ENCODE data around the gene EIF2S3B.
"Not testable (repeated sequence)": the region's sequence is repeated elsewhere in the genome, so short reads cannot be mapped to it uniquely, and the experiment has no call there.

The EIF2S3B gene

DNA sequence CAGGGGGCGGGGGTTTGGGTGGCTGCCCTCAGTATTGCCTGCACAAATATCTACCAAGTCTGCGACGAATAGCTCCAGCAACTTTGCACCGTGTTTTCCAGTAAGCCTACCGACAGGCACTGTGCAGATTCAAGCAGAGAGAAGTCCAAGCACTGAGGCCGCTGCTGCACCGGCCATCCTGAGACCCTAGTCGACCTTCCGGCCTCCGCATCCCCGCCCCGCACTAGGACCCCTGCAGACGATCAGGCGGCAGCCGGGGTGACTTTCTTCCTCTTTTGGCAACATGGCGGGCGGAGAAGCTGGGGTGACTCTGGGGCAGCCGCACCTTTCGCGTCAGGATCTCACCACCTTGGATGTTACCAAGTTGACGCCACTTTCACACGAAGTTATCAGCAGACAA lies at the start of gene EIF2S3B:
Gene EIF2S3B (plus strand): TSS at position 271 of the 400 bp plus-strand sequence. CDS start 13 bp downstream, at position 284.
- H3K9me3 ChIP-seq (ENCODE audit: control insufficient read depth in 5 of 5, low read length in 5 of 5): peaks cover 0 to 5% (median 0%) of the 10 kb centered on the region in 5 donors
- H3K27me3 ChIP-seq (ENCODE audit: control insufficient read depth in 5 of 5, insufficient read depth in 4 of 5, low read length in 5 of 5): no peaks in the 10 kb centered on the region
- no peaks in the 10 kb centered on the region for H3K36me3 ChIP-seq (ENCODE audit: control insufficient read depth in 5 of 5, insufficient read depth in 5 of 5, low read length in 5 of 5)
- no peak within 1 kb of the TSS for H3K4me3 ChIP-seq (ENCODE audit: low read depth in 1 of 5, low read length in 5 of 5)
- no peak within 1 kb of the TSS for H3K27ac ChIP-seq (ENCODE audit: low read depth, low read length)
- H3K4me1 ChIP-seq (ENCODE audit: control insufficient read depth in 5 of 5, insufficient read depth in 5 of 5, low read length in 5 of 5): no peaks in the 10 kb centered on the region
- no peak within 1 kb of the TSS for H3K9ac ChIP-seq (ENCODE audit: low read length in 5 of 5)

DNA sequence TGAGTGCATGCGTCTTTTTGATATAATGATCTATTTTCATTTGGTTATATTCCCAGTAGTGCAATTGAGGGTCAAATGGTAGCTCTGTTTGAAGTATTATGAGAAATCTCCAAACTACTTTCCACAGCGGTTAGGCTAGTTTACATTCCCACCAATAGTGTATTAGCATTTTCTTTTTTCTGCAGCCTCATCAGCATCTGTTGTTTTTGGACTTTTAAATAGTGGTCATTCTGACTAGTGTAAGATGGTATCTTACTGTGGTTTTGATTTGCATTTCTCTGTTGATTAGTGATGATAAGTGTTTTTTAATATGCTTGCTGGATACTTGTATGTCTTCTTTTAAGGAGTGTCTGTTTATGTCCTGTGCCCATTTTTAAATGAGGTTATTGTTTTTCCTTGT lies 48.8 kb upstream of the EIF2S3B start:
- H3K4me1 ChIP-seq (ENCODE audit: control insufficient read depth in 5 of 5, insufficient read depth in 5 of 5, low read length in 5 of 5): no peaks in the 10 kb centered on the region
- H3K27me3 ChIP-seq (ENCODE audit: control insufficient read depth in 5 of 5, insufficient read depth in 4 of 5, low read length in 5 of 5): no peaks in the 10 kb centered on the region
- no peaks in the 10 kb centered on the region for H3K36me3 ChIP-seq (ENCODE audit: control insufficient read depth in 5 of 5, insufficient read depth in 5 of 5, low read length in 5 of 5)
- no peak overlapping the region for H3K27ac ChIP-seq (ENCODE audit: low read depth, low read length)
- H3K9me3 ChIP-seq (ENCODE audit: control insufficient read depth in 5 of 5, low read length in 5 of 5): peaks cover 5 to 27% (median 22%) of the 10 kb centered on the region in 5 donors
- H3K9ac ChIP-seq (ENCODE audit: low read length in 5 of 5): no peak overlapping the region
- no peak overlapping the region for H3K4me3 ChIP-seq (ENCODE audit: low read depth in 1 of 5, low read length in 5 of 5)

DNA sequence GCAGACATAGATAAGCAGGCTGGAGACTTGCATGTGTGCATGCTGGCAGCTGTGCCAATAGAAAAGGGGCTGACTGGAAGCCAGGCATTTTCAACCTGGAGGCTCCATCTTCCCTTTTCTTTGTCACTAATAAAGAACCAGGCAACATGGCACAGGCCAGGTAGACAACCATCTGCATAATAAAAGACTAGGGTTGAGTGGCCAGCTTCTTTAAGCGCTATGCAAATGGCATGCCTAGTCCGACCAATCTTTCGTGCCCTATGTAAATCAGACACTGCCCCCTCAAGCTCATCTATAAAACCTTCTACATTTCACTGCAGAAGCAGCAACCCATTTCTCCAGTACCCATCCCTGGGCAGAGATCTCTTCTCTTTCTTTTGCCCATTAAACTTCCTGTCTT lies 47.9 kb upstream of the EIF2S3B start:
- no peak overlapping the region for H3K27ac ChIP-seq (ENCODE audit: low read depth, low read length)
- H3K4me1 ChIP-seq (ENCODE audit: control insufficient read depth in 5 of 5, insufficient read depth in 5 of 5, low read length in 5 of 5): no peaks in the 10 kb centered on the region
- H3K36me3 ChIP-seq (ENCODE audit: control insufficient read depth in 5 of 5, insufficient read depth in 5 of 5, low read length in 5 of 5): no peaks in the 10 kb centered on the region
- H3K4me3 ChIP-seq (ENCODE audit: low read depth in 1 of 5, low read length in 5 of 5): no peak overlapping the region
- H3K27me3 ChIP-seq (ENCODE audit: control insufficient read depth in 5 of 5, insufficient read depth in 4 of 5, low read length in 5 of 5): no peaks in the 10 kb centered on the region
- peaks cover 5 to 27% (median 22%) of the 10 kb centered on the region in 5 donors for H3K9me3 ChIP-seq (ENCODE audit: control insufficient read depth in 5 of 5, low read length in 5 of 5)
- H3K9ac ChIP-seq (ENCODE audit: low read length in 5 of 5): no peak overlapping the region

DNA sequence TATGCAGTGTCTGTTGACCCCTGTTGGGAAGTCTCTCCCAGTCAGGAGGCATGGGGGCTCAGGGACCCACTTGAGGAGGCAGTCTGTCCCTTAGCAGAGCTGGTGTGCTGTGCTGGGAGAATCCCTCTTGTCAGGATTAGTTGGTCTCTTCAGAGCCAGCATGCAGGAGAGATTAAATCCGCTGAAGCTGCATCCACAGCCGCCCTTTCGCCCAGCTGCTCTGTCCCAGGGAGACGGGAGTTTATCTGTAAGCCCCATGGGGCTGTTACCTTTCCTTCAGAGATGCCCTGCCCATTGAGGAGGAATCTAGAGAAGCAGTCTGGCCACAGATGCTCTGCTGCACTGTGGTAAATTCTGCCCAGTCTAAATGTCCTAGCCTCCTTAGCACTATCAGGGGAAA lies 39.4 kb upstream of the EIF2S3B start:
- H3K36me3 ChIP-seq (ENCODE audit: control insufficient read depth in 5 of 5, insufficient read depth in 5 of 5, low read length in 5 of 5): no peaks in the 10 kb centered on the region
- H3K4me3 ChIP-seq (ENCODE audit: low read depth in 1 of 5, low read length in 5 of 5): no peak overlapping the region
- no peak overlapping the region for H3K27ac ChIP-seq (ENCODE audit: low read depth, low read length)
- no peaks in the 10 kb centered on the region for H3K9me3 ChIP-seq (ENCODE audit: control insufficient read depth in 5 of 5, low read length in 5 of 5)
- H3K27me3 ChIP-seq (ENCODE audit: control insufficient read depth in 5 of 5, insufficient read depth in 4 of 5, low read length in 5 of 5): peaks cover 0 to 4% (median 0%) of the 10 kb centered on the region in 5 donors
- H3K9ac ChIP-seq (ENCODE audit: low read length in 5 of 5): no peak overlapping the region
- H3K4me1 ChIP-seq (ENCODE audit: control insufficient read depth in 5 of 5, insufficient read depth in 5 of 5, low read length in 5 of 5): no peaks in the 10 kb centered on the region

DNA sequence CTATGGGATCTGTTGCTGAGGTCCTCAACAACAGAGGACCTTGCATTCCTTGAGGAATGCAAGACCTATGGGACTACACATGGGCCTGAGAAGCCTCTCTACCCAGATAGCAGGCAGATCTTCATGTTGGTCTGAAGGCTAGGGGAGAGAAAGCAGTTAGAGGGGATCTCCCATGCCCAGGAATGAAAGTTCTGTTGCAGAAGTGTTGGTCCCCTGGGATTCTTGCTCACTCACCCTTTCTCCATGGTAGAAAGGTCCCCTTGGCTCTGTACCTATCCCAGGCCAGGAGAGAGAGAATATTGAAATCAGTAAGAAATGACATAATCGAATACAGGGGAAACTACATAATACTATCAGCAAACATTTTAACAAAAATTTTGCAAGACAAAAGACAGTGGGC lies 36.0 kb upstream of the EIF2S3B start:
- Histone ChIP-seq H3K4me1 (ENCODE audit: control insufficient read depth in 5 of 5, insufficient read depth in 5 of 5, low read length in 5 of 5) (no peaks in the 10 kb centered on the region), H3K9ac (ENCODE audit: low read length in 5 of 5) (no peak overlapping the region), H3K36me3 (ENCODE audit: control insufficient read depth in 5 of 5, insufficient read depth in 5 of 5, low read length in 5 of 5) (no peaks in the 10 kb centered on the region), H3K27me3 (ENCODE audit: control insufficient read depth in 5 of 5, insufficient read depth in 4 of 5, low read length in 5 of 5) (peaks cover 0 to 4% (median 0%) of the 10 kb centered on the region in 5 donors), H3K9me3 (ENCODE audit: control insufficient read depth in 5 of 5, low read length in 5 of 5) (peaks cover 0 to 2% (median 0%) of the 10 kb centered on the region in 5 donors), H3K27ac (ENCODE audit: low read depth, low read length) (no peak overlapping the region), H3K4me3 (ENCODE audit: low read depth in 1 of 5, low read length in 5 of 5) (no peak overlapping the region)

DNA sequence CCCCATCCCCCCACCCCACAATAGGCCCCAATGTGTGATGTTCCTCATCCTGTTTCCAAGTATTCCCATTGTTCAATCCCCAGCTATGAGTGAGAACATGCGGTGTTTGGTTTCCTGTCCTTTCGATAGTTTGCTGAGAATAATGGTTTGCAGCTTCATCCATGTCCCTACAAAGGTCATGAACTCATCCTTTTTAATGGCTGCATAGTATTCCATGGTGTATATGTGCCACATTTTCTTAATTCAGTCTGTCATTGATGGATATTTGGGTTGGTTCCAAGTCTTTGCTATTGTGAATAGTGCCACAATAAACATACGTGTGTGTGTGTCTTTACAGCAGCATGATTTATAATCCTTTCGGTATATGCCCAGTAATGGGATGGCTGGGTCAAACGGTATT lies 32.9 kb upstream of the EIF2S3B start:
- not testable (repeated sequence) for H3K4me3 ChIP-seq (ENCODE audit: low read depth in 1 of 5, low read length in 5 of 5); H3K27ac ChIP-seq (ENCODE audit: low read depth, low read length); H3K4me1 ChIP-seq (ENCODE audit: control insufficient read depth in 5 of 5, insufficient read depth in 5 of 5, low read length in 5 of 5); H3K9me3 ChIP-seq (ENCODE audit: control insufficient read depth in 5 of 5, low read length in 5 of 5); H3K27me3 ChIP-seq (ENCODE audit: control insufficient read depth in 5 of 5, insufficient read depth in 4 of 5, low read length in 5 of 5); H3K9ac ChIP-seq (ENCODE audit: low read length in 5 of 5); H3K36me3 ChIP-seq (ENCODE audit: control insufficient read depth in 5 of 5, insufficient read depth in 5 of 5, low read length in 5 of 5)

DNA sequence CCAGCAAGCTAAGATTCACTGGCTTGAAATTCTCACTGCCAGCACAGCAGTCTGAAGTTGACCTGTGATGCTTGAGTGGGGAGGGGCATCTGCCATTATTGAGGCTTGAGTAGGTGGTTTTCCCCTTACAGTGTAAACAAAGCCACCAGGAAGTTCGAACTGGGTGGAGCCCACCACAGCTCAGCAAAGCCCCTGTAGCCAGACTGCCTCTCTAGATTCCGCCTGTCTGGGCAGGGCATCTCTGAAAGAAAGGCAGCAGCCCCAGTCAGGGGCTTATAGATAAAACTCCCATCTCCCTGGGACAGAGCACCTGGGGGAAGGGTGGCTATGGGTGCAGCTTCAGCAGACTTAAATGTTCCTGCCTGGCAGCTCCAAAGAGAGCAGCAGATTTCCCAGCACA lies 23.8 kb upstream of the EIF2S3B start:
- not testable (repeated sequence) for H3K27ac ChIP-seq (ENCODE audit: low read depth, low read length); H3K9me3 ChIP-seq (ENCODE audit: control insufficient read depth in 5 of 5, low read length in 5 of 5); H3K4me3 ChIP-seq (ENCODE audit: low read depth in 1 of 5, low read length in 5 of 5); H3K9ac ChIP-seq (ENCODE audit: low read length in 5 of 5); H3K27me3 ChIP-seq (ENCODE audit: control insufficient read depth in 5 of 5, insufficient read depth in 4 of 5, low read length in 5 of 5); H3K36me3 ChIP-seq (ENCODE audit: control insufficient read depth in 5 of 5, insufficient read depth in 5 of 5, low read length in 5 of 5); H3K4me1 ChIP-seq (ENCODE audit: control insufficient read depth in 5 of 5, insufficient read depth in 5 of 5, low read length in 5 of 5)

DNA sequence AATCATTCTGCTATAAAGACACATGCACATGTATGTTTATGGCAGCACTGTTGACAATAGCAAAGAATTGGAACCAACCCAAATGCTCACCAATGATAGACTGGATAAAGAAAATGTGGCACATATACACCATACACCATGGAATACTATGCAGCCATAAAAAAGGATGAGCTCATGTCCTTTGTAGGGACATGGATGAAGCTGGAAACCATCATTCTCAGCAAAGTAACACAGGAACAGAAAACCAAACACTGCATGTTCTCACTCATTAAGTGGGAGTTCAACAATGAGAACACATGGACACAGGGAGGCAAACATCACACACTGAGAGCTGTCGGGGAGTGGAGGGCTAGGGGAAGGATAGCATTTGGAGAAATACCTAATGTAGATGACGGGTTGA lies 18.4 kb upstream of the EIF2S3B start:
- H3K27ac ChIP-seq (ENCODE audit: low read depth, low read length); H3K36me3 ChIP-seq (ENCODE audit: control insufficient read depth in 5 of 5, insufficient read depth in 5 of 5, low read length in 5 of 5); H3K9me3 ChIP-seq (ENCODE audit: control insufficient read depth in 5 of 5, low read length in 5 of 5); H3K4me1 ChIP-seq (ENCODE audit: control insufficient read depth in 5 of 5, insufficient read depth in 5 of 5, low read length in 5 of 5); H3K27me3 ChIP-seq (ENCODE audit: control insufficient read depth in 5 of 5, insufficient read depth in 4 of 5, low read length in 5 of 5); H3K4me3 ChIP-seq (ENCODE audit: low read depth in 1 of 5, low read length in 5 of 5); H3K9ac ChIP-seq (ENCODE audit: low read length in 5 of 5): not testable (repeated sequence)

DNA sequence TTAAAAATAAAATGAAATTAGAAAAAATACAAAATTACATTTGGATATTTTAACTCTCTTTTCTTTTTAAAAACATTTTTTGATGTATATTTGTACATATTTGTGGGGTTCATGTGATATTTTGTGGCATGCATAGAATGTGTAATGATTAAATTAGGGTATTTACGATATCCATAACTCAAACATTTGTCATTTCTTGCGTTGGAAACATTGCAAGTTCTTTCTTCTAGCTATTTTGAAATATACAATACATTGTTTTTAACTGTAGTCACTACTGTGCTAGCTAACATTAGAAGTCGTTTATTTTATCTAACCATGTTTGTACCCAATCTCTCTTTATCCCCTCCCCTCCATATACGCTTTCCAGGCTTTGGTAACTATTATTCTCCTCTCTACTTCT lies 13.9 kb upstream of the EIF2S3B start:
- H3K4me1 ChIP-seq (ENCODE audit: control insufficient read depth in 5 of 5, insufficient read depth in 5 of 5, low read length in 5 of 5): no peaks in the 10 kb centered on the region
- H3K27me3 ChIP-seq (ENCODE audit: control insufficient read depth in 5 of 5, insufficient read depth in 4 of 5, low read length in 5 of 5): no peaks in the 10 kb centered on the region
- no peaks in the 10 kb centered on the region for H3K36me3 ChIP-seq (ENCODE audit: control insufficient read depth in 5 of 5, insufficient read depth in 5 of 5, low read length in 5 of 5)
- no peak overlapping the region for H3K9ac ChIP-seq (ENCODE audit: low read length in 5 of 5)
- H3K27ac ChIP-seq (ENCODE audit: low read depth, low read length): no peak overlapping the region
- H3K9me3 ChIP-seq (ENCODE audit: control insufficient read depth in 5 of 5, low read length in 5 of 5): peaks cover 0 to 2% (median 0%) of the 10 kb centered on the region in 5 donors
- H3K4me3 ChIP-seq (ENCODE audit: low read depth in 1 of 5, low read length in 5 of 5): no peak overlapping the region

DNA sequence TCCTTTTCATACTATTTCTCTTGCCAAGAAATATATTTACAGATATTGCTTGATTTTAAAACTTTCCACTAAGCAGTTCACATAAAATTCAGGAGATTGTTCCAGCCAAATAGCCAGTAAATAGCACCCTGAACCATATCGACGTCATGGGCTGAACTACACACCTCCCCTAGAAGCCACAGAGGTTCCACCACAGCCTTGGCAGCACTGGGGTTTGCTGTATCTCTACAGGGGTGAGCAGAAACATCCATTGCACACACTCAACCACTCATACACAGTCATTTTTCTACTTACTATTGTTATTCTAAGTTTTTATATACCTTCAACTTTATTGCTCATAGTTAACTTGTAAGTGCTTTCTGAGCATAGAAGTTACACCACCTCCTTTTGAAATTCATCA lies 8.1 kb upstream of the EIF2S3B start:
- Histone ChIP-seq H3K36me3 (ENCODE audit: control insufficient read depth in 5 of 5, insufficient read depth in 5 of 5, low read length in 5 of 5) (no peaks in the 10 kb centered on the region), H3K4me3 (ENCODE audit: low read depth in 1 of 5, low read length in 5 of 5) (no peak overlapping the region), H3K27me3 (ENCODE audit: control insufficient read depth in 5 of 5, insufficient read depth in 4 of 5, low read length in 5 of 5) (no peaks in the 10 kb centered on the region), H3K4me1 (ENCODE audit: control insufficient read depth in 5 of 5, insufficient read depth in 5 of 5, low read length in 5 of 5) (no peaks in the 10 kb centered on the region), H3K9ac (ENCODE audit: low read length in 5 of 5) (no peak overlapping the region), H3K9me3 (ENCODE audit: control insufficient read depth in 5 of 5, low read length in 5 of 5) (no peaks in the 10 kb centered on the region), H3K27ac (ENCODE audit: low read depth, low read length) (no peak overlapping the region)

DNA sequence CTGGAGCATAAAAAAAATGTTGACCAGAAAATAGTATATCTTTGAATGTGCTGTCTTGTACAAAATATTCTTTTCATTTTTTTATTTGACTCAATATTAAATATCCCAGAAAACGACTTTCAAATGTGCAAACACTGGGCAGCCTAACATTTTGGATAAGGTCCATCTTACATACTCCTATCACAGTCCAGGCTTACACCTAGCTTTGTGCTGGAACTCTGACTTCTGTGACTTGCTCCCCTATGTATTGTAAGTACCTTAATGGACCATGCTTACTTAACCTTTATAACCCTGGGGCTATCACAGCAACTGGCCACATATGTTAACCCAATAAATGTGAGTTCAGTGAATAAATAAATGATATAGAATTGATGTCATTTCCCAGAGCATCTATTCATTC lies 7.6 kb upstream of the EIF2S3B start:
- H3K27me3 ChIP-seq (ENCODE audit: control insufficient read depth in 5 of 5, insufficient read depth in 4 of 5, low read length in 5 of 5): no peaks in the 10 kb centered on the region
- H3K36me3 ChIP-seq (ENCODE audit: control insufficient read depth in 5 of 5, insufficient read depth in 5 of 5, low read length in 5 of 5): no peaks in the 10 kb centered on the region
- H3K4me3 ChIP-seq (ENCODE audit: low read depth in 1 of 5, low read length in 5 of 5): no peak overlapping the region
- no peaks in the 10 kb centered on the region for H3K4me1 ChIP-seq (ENCODE audit: control insufficient read depth in 5 of 5, insufficient read depth in 5 of 5, low read length in 5 of 5)
- H3K9me3 ChIP-seq (ENCODE audit: control insufficient read depth in 5 of 5, low read length in 5 of 5): no peaks in the 10 kb centered on the region
- H3K9ac ChIP-seq (ENCODE audit: low read length in 5 of 5): no peak overlapping the region
- H3K27ac ChIP-seq (ENCODE audit: low read depth, low read length): no peak overlapping the region

Measured in subcutaneous abdominal adipose tissue (tissue), 5 donors.